HG03066 (cell line): ENCODE measurements around the gene CNTNAP5.
"Not testable (repeated sequence)": the region's sequence is repeated elsewhere in the genome, so short reads cannot be mapped to it uniquely, and the experiment has no call there.

Source experiments
- ATAC-seq: cut with Tn5 transposase; IDR thresholded peaks from one replicate; pipeline ENCODE4 v1.9.1; 2021; ENCODE audit warnings: low read depth; ENCODE audit not compliant: unreplicated experiment

Gene CNTNAP5

GRCh38 chr2:124316881-124317605 is 292.0 kb downstream of the CNTNAP5 start:
- no peak for ATAC-seq

- ATAC-seq = no peak
Observed at GRCh38 chr2:124317628-124318027, 292.5 kb downstream of the CNTNAP5 start.

GRCh38 chr2:124318913-124319312 is 293.8 kb downstream of the CNTNAP5 start:
- no peak for ATAC-seq

- ATAC-seq = no peak
Observed at GRCh38 chr2:124319577-124319976, 294.5 kb downstream of the CNTNAP5 start.

- ATAC-seq = no peak
Observed at GRCh38 chr2:124320051-124320688, 295.1 kb downstream of the CNTNAP5 start.

GRCh38 chr2:124323321-124323720 is 298.2 kb downstream of the CNTNAP5 start:
- no peak for ATAC-seq

GRCh38 chr2:124325667-124326440 is 300.8 kb downstream of the CNTNAP5 start:
- no peak for ATAC-seq

GRCh38 chr2:124327303-124327702 is 302.2 kb downstream of the CNTNAP5 start:
- no peak for ATAC-seq

GRCh38 chr2:124328397-124328796 is 303.3 kb downstream of the CNTNAP5 start:
- ATAC-seq = no peak

- ATAC-seq = no peak
Observed at GRCh38 chr2:124333784-124334183, 308.7 kb downstream of the CNTNAP5 start.

GRCh38 chr2:124335058-124335457 is 310.0 kb downstream of the CNTNAP5 start:
- no peak for ATAC-seq

GRCh38 chr2:124339709-124340108 is 314.6 kb downstream of the CNTNAP5 start:
- no peak for ATAC-seq

- no peak for ATAC-seq
Observed at GRCh38 chr2:124343827-124344498, 318.9 kb downstream of the CNTNAP5 start.

GRCh38 chr2:124347209-124347608 is 322.1 kb downstream of the CNTNAP5 start:
- no peak for ATAC-seq

- no peak for ATAC-seq
Observed at GRCh38 chr2:124353656-124354055, 328.6 kb downstream of the CNTNAP5 start.

GRCh38 chr2:124354466-124354865 is 329.4 kb downstream of the CNTNAP5 start:
- ATAC-seq = no peak

GRCh38 chr2:124361966-124362365 is 336.9 kb downstream of the CNTNAP5 start:
- ATAC-seq = not testable (repeated sequence)

GRCh38 chr2:124369181-124369580 is 344.1 kb downstream of the CNTNAP5 start:
- no peak for ATAC-seq

- ATAC-seq = no peak
Observed at GRCh38 chr2:124380221-124380749, 355.2 kb downstream of the CNTNAP5 start.

- ATAC-seq = no peak
Observed at GRCh38 chr2:124382067-124382618, 357.1 kb downstream of the CNTNAP5 start.
